H1 (cell line): Measurements from ENCODE around the gene SLC16A11. TPM values are rescaled to one million over a fixed set of nuclear protein-coding genes. Genes with fewer than 3 reads are reported as not detected.

Experiments
- CTCF ChIA-PET: fragments of 300-600 bp; sonication (Branson Sonifier 250); formaldehyde crosslinking; loops from one replicate; lab custom pipeline; 2021; ENCODE audit not compliant: partially characterized antibody; lab: Charles Lee
- POLR2A ChIA-PET: fragments of 300-600 bp; sonication (Branson Sonifier 250); formaldehyde crosslinking; loops from one replicate; lab custom pipeline; 2021; ENCODE audit warnings: inconsistent platforms; ENCODE audit not compliant: partially characterized antibody; lab: Charles Lee
- DNase-seq, 2 experiments: peaks; one replicate each; pipeline versions ENCODE4 v3.0.0 to v3.0.0-alpha.2; 2010 to 2022; ENCODE audit warnings: low spot score in 2 of 2, low read depth in 1 of 2, mixed read lengths in 1 of 2
- FAIRE-seq: peaks from 2 replicates; lab custom pipeline; 2011; peaks lifted over from hg19 to GRCh38; lab: Jason Lieb, UNC
- H2AFZ ChIP-seq: 2 replicates; pipeline ENCODE4 v1.8.1; 2012; ENCODE audit warnings: low read length, inconsistent platforms
- H2AK5ac ChIP-seq: 2 replicates; pipeline ENCODE4 v1.6.1; 2013; ENCODE audit warnings: low read depth, low read length
- H2BK120ac ChIP-seq: replicated peaks from 2 replicates; pipeline ENCODE3; 2013; ENCODE audit warnings: low read depth, low read length, inconsistent platforms
- H2BK12ac ChIP-seq: 2 replicates; pipeline ENCODE4 v1.6.1; 2013; ENCODE audit warnings: low read depth, low read length
- H2BK15ac ChIP-seq: 2 replicates; pipeline ENCODE4 v1.6.1; 2013; ENCODE audit warnings: low read length
- H2BK20ac ChIP-seq: 2 replicates; pipeline ENCODE4 v1.6.1; 2013; ENCODE audit warnings: low read length
- H2BK5ac ChIP-seq: 2 replicates; pipeline ENCODE4 v1.6.1; 2013; ENCODE audit warnings: low read depth, low read length
- H3K14ac ChIP-seq: 2 replicates; pipeline ENCODE4 v1.6.1; 2013; ENCODE audit warnings: inconsistent platforms; ENCODE audit not compliant: insufficient read length
- H3K18ac ChIP-seq: 2 replicates; pipeline ENCODE4 v1.6.1; 2013; ENCODE audit warnings: low read length; ENCODE audit errors: extremely low read depth
- H3K23ac ChIP-seq: 2 replicates; pipeline ENCODE4 v1.6.1; 2013; ENCODE audit warnings: inconsistent platforms; ENCODE audit not compliant: insufficient read length
- H3K23me2 ChIP-seq: 2 replicates; pipeline ENCODE4 v1.6.1; 2013; ENCODE audit warnings: low read depth, low read length
- H3K27ac ChIP-seq: 2 replicates; pipeline ENCODE4 v1.6.1; 2011; ENCODE audit warnings: low read depth, low read length, inconsistent platforms
- H3K27me3 ChIP-seq, 4 experiments: replicated peaks in 1 of 4; 1 replicate in 1 of 4; 2 replicates in 3 of 4; pipeline versions ENCODE4 v1.6.1 to v1.8.1; 2011 to 2013; ENCODE audit warnings: low read length in 3 of 4, mild to moderate bottlenecking in 3 of 4, inconsistent platforms in 2 of 4, mixed read lengths in 2 of 4, moderate library complexity in 1 of 4; ENCODE audit not compliant: control insufficient read depth in 3 of 4, insufficient read depth in 3 of 4; ENCODE audit errors: extremely low read depth in 1 of 4
- H3K36me3 ChIP-seq, 4 experiments: 2 replicates each; pipeline versions ENCODE4 v1.6.1 to v1.8.1; 2011 to 2013; ENCODE audit warnings: mild to moderate bottlenecking in 4 of 4, low read length in 3 of 4, moderate library complexity in 2 of 4, control low read depth in 1 of 4, inconsistent platforms in 1 of 4; ENCODE audit not compliant: insufficient read depth in 4 of 4, control insufficient read depth in 2 of 4
- H3K4ac ChIP-seq: replicated peaks from 2 replicates; pipeline ENCODE3; 2013; ENCODE audit warnings: low read length, low read depth, mixed read lengths, inconsistent platforms; ENCODE audit not compliant: insufficient read length
- H3K4me1 ChIP-seq, 4 experiments: replicated peaks in 1 of 4; 1 replicate in 1 of 4; 2 replicates in 3 of 4; pipeline versions ENCODE4 v1.6.1 to v1.8.1; 2011 to 2013; ENCODE audit warnings: low read length in 3 of 4, inconsistent platforms in 2 of 4, mixed read lengths in 1 of 4; ENCODE audit not compliant: insufficient read depth in 4 of 4, control insufficient read depth in 3 of 4
- H3K4me2 ChIP-seq, 2 experiments: 2 replicates each; pipeline versions ENCODE4 v1.6.1 to v1.8.1; 2011 to 2013; ENCODE audit warnings: low read depth in 2 of 2, low read length in 2 of 2, control low read depth in 1 of 2, inconsistent platforms in 1 of 2, mild to moderate bottlenecking in 1 of 2; ENCODE audit not compliant: insufficient read depth in 1 of 2
- H3K4me3 ChIP-seq, 4 experiments: fragments of 200-600, 300-600 bp in 1 of 4; sonication (generic), shearing (Covaris generic), sonication (Bioruptor Twin) in 1 of 4; 2 replicates each; pipeline versions ENCODE4 v1.5.1 to v1.8.1; 2011 to 2016; ENCODE audit warnings: low read length in 4 of 4, low read depth in 3 of 4, control low read depth in 2 of 4, inconsistent platforms in 2 of 4, mild to moderate bottlenecking in 2 of 4, mixed read lengths in 1 of 4, moderate library complexity in 1 of 4; ENCODE audit not compliant: insufficient read depth in 2 of 4; ENCODE audit errors: extremely low read depth in 1 of 4
- H3K56ac ChIP-seq: replicated peaks from 2 replicates; pipeline ENCODE3; 2013; ENCODE audit warnings: low read depth, mild to moderate bottlenecking, mixed read lengths, low read length, inconsistent platforms; ENCODE audit not compliant: insufficient read length
- H3K79me1 ChIP-seq: 2 replicates; pipeline ENCODE4 v1.6.1; 2013; ENCODE audit warnings: low read depth, low read length, control low read depth
- H3K79me2 ChIP-seq, 2 experiments: 2 replicates each; pipeline versions ENCODE4 v1.6.1 to v1.8.1; 2012 to 2013; ENCODE audit warnings: low read length in 2 of 2, mild to moderate bottlenecking in 2 of 2, inconsistent platforms in 1 of 2; ENCODE audit not compliant: insufficient read depth in 2 of 2, control insufficient read depth in 1 of 2
- H3K9ac ChIP-seq, 4 experiments: replicated peaks in 1 of 4; 1 replicate in 1 of 4; 2 replicates in 3 of 4; pipeline versions ENCODE4 v1.6.1 to v1.8.1; 2011 to 2013; ENCODE audit warnings: low read depth in 3 of 4, low read length in 3 of 4, control low read depth in 2 of 4, mild to moderate bottlenecking in 2 of 4, moderate library complexity in 2 of 4, inconsistent platforms in 1 of 4; ENCODE audit errors: extremely low read depth in 1 of 4
- H3K9me3 ChIP-seq, 2 experiments: 2 replicates each; pipeline versions ENCODE4 v1.6.1 to v1.8.1; 2012 to 2013; ENCODE audit warnings: mild to moderate bottlenecking in 2 of 2, moderate library complexity in 2 of 2, control low read depth in 1 of 2, inconsistent platforms in 1 of 2, low read depth in 1 of 2, low read length in 1 of 2, mixed read lengths in 1 of 2; ENCODE audit not compliant: insufficient read depth in 2 of 2
- H4K20me1 ChIP-seq, 2 experiments: replicated peaks in 1 of 2; 2 replicates each; pipeline versions ENCODE3 to v1.8.1; 2011 to 2013; ENCODE audit warnings: inconsistent platforms in 2 of 2, low read length in 2 of 2, mild to moderate bottlenecking in 1 of 2; ENCODE audit not compliant: insufficient read depth in 2 of 2, control insufficient read depth in 1 of 2
- H4K5ac ChIP-seq: 2 replicates; pipeline ENCODE4 v1.6.1; 2013; ENCODE audit warnings: low read length, low read depth, mixed read lengths, inconsistent platforms; ENCODE audit not compliant: insufficient read length
- H4K8ac ChIP-seq: 2 replicates; pipeline ENCODE4 v1.8.0; 2013; ENCODE audit warnings: mild to moderate bottlenecking, moderate library complexity, low read length, inconsistent platforms; ENCODE audit not compliant: insufficient read depth; ENCODE audit errors: extremely low read depth
- H4K91ac ChIP-seq: replicated peaks from 2 replicates; pipeline ENCODE3; 2013; ENCODE audit warnings: low read length, mixed read lengths, inconsistent platforms; ENCODE audit not compliant: insufficient read length
- CBX5 ChIP-seq: fragments of 300-800, 300-1000 bp; sonication (generic); IDR thresholded peaks from 2 replicates; pipeline ENCODE4 v1.7.1; 2016; ENCODE audit warnings: antibody characterized with exemption, low read length, low read depth
- CBX8 ChIP-seq: fragments of 300-800, 300-1000 bp; sonication (generic); IDR thresholded peaks from 2 replicates; pipeline ENCODE4 v1.7.1; 2016; ENCODE audit warnings: low read depth, low read length, borderline replicate concordance
- CHD2 ChIP-seq: IDR thresholded peaks from 2 replicates; pipeline ENCODE4 v1.6.1; 2012; ENCODE audit warnings: low read length, improper control_type of control experiment
- CREB1 ChIP-seq: IDR thresholded peaks from 2 replicates; pipeline ENCODE4 v1.6.1; 2012; ENCODE audit warnings: inconsistent platforms
- GTF2F1 ChIP-seq: IDR thresholded peaks from 2 replicates; pipeline ENCODE4 v1.6.1; 2012; ENCODE audit warnings: low read depth, low read length, improper control_type of control experiment, borderline replicate concordance
- HDAC2 ChIP-seq, 2 experiments: fragments of 300-600 bp in 1 of 2; sonication (generic) in 1 of 2; IDR thresholded peaks; 2 replicates each; pipeline ENCODE4 v1.6.1; 2011 to 2012; ENCODE audit warnings: low read depth in 2 of 2, low read length in 2 of 2, mild to moderate bottlenecking in 2 of 2, moderate library complexity in 2 of 2, borderline replicate concordance in 1 of 2, inconsistent platforms in 1 of 2
- HDAC6 ChIP-seq: IDR thresholded peaks from one replicate; pipeline ENCODE4 v1.7.1; 2012; ENCODE audit warnings: low read depth, mild to moderate bottlenecking, inconsistent platforms, low read length, moderate library complexity
- KDM5A ChIP-seq: fragments of 200-600 bp; IDR thresholded peaks from 2 replicates; pipeline ENCODE4 v1.7.1; 2012; ENCODE audit warnings: mild to moderate bottlenecking, low read length, inconsistent platforms, mixed read lengths
- MAX ChIP-seq: IDR thresholded peaks from 2 replicates; pipeline ENCODE4 v1.6.1; 2012; ENCODE audit warnings: inconsistent platforms
- NANOG ChIP-seq: IDR thresholded peaks from 2 replicates; pipeline ENCODE4 v1.6.1; 2011; ENCODE audit warnings: low read length, low read depth, mild to moderate bottlenecking, inconsistent platforms; ENCODE audit not compliant: insufficient read depth, poor library complexity, severe bottlenecking
- SIX5 ChIP-seq: IDR thresholded peaks from 2 replicates; pipeline ENCODE4 v1.6.1; 2011; ENCODE audit warnings: mild to moderate bottlenecking, low read depth, low read length
- SP1 ChIP-seq: IDR thresholded peaks from 2 replicates; pipeline ENCODE4 v1.6.1; 2011; ENCODE audit warnings: low read depth, low read length
- SP2 ChIP-seq: IDR thresholded peaks from 2 replicates; pipeline ENCODE4 v1.6.1; 2012; ENCODE audit warnings: mild to moderate bottlenecking, low read length, inconsistent platforms
- TAF1 ChIP-seq: IDR thresholded peaks from 2 replicates; pipeline ENCODE4 v1.6.1; 2011; ENCODE audit warnings: mild to moderate bottlenecking, low read depth, low read length
- YY1 ChIP-seq: IDR thresholded peaks from 2 replicates; pipeline ENCODE4 v1.6.1; 2011; ENCODE audit warnings: low read depth, mild to moderate bottlenecking, low read length
- WGBS, 2 experiments: shearing (Covaris generic) in 1 of 2; methylation state at CpG; one replicate each; pipeline versions ENCODE4 v1.1.6 to v1.1.7; 2013 to 2015; ENCODE audit warnings: low lambda C conversion rate in 2 of 2, mixed read lengths in 2 of 2, inconsistent platforms in 1 of 2, low coverage in 1 of 2, missing lambda C conversion rate in 1 of 2; ENCODE audit not compliant: insufficient replicate concordance in 2 of 2, insufficient coverage in 1 of 2, insufficient read length in 1 of 2; ENCODE audit errors: extremely low coverage in 1 of 2, missing lambda C conversion rate in 1 of 2; 5-methylcytosine and 5-hydroxymethylcytosine counted together
- polyA plus RNA-seq, 7 experiments: library from polyadenylated mRNA; depleted of rRNA in 3 of 7; stranded (reverse) in 5 of 7; unstranded in 2 of 7; fragments of >200 nt in 5 of 7; fragments of 200-250 nt in 2 of 7; gene quantifications; 1 replicate in 5 of 7; 2 replicates in 1 of 7; 4 replicates in 1 of 7; pipeline versions ENCODE4 v1.2.1 to v1.2.3, GENCODE V29; 2011 to 2013; ENCODE audit warnings: missing spikeins in 2 of 7, mixed read lengths in 2 of 7
- total RNA-seq: library from RNA; stranded (reverse); fragmentation: NEBNext Ultra II Directional; extraction: Animal tissue kit (Norgen Biotek cat#: 25700); gene quantifications from 2 replicates; pipeline ENCODE4 v1.2.1, GENCODE V29; 2021

The SLC16A11 gene
- total and polyA plus RNA-seq, 2 of the 8 experiments (the other 6 are each of a cell fraction or from before 2014, with no cell fraction given), result 0.35 to 0.39 TPM

GRCh38 chr17:7005716-7006115 lies 38.2 kb downstream of the SLC16A11 start:
- Histone ChIP-seq H3K14ac (no peak overlapping the region), H3K79me2 (peaks cover 0 to 11% of the 10 kb centered on the region in 2 experiments; a peak in 3 of 4 replicates), H3K23me2 (no peaks in the 10 kb centered on the region), H2AK5ac (no peak overlapping the region), H3K23ac (no peak overlapping the region), H3K27me3 (no peaks in the 10 kb centered on the region), H3K4ac (no peak overlapping the region), H4K91ac (no peak overlapping the region), H4K8ac (no peak overlapping the region), H2BK20ac (no peak overlapping the region), H2BK15ac (no peak overlapping the region), H3K4me2 (no peak overlapping the region), H3K9me3 (no peaks in the 10 kb centered on the region), H3K36me3 (peaks cover 0 to 4% (median under 1%) of the 10 kb centered on the region in 4 experiments; a peak in 3 of 8 replicates), H3K9ac (no peak overlapping the region), H3K27ac (no peak overlapping the region), H3K4me1 (no peaks in the 10 kb centered on the region), H2BK120ac (no peak overlapping the region), H4K20me1 (peaks cover 7 to 9% of the 10 kb centered on the region in 2 experiments), H2BK5ac (no peak overlapping the region), H3K79me1 (peaks cover 1% of the 10 kb centered on the region; the same call in 1 of the 2 replicates), H3K4me3 (no peak overlapping the region), H2BK12ac (no peak overlapping the region), H3K18ac (no peak overlapping the region), H4K5ac (no peak overlapping the region), H2AFZ (no peak overlapping the region), H3K56ac (no peak overlapping the region)
- POLR2A ChIA-PET, result no interaction called here
- no peak for FAIRE-seq
- CTCF ChIA-PET, result interaction anchor here (1.2 to 11.1 kb wide), 10 partner anchors 10 to 509 kb away, joined by 3 to 152 read pairs (median 11); partner anchors contain the start of genes ALOX12 and SLC13A5
- TF ChIP-seq GTF2F1, result no peak
- no peak for TF ChIP-seq CBX5
- TF ChIP-seq HDAC6, result no peak
- no peak for TF ChIP-seq SP1
- no peak for TF ChIP-seq KDM5A
- no peak for TF ChIP-seq TAF1
- no peak for TF ChIP-seq YY1
- no peak for TF ChIP-seq SP2
- TF ChIP-seq HDAC2 (IDR thresholded peaks at IDR 0.05; ENCODE audit: borderline replicate concordance in 1 of 2, low read depth in 2 of 2, low read length in 2 of 2), result no peak
- TF ChIP-seq NANOG, result no peak
- TF ChIP-seq SIX5, result no peak
- TF ChIP-seq MAX, result no peak
- TF ChIP-seq CHD2, result no peak
- no peak for TF ChIP-seq CREB1
- no peak for TF ChIP-seq CBX8
- 80% methylated on average over 2 of the region's 7 CpGs; no CpG with 5 or more reads in 1 of the 2 experiments for WGBS, 2 experiments
- DNase-seq, result no peak
